Tibial nerve (tissue), 4 donors: ENCODE measurements around the gene KDM5B. TPM values are rescaled to one million over a fixed set of nuclear protein-coding genes. Genes with fewer than 3 reads are reported as not detected.

Source experiments
- DNase-seq, 2 donors: peaks; one replicate each; pipeline ENCODE4 v3.0.0-alpha.2; 2019; ENCODE audit warnings: low spot score in 2 of 2
- H3K27ac ChIP-seq, 4 donors: fragments of 200-600 bp; sonication (generic) in 3 of 4; one replicate each; pipeline ENCODE4 v1.5.1; 2017 to 2019; ENCODE audit warnings: mild to moderate bottlenecking in 1 of 4
- H3K27me3 ChIP-seq, 2 donors: fragments of 200-600 bp; sonication (generic) in 1 of 2; one replicate each; pipeline versions ENCODE4 v1.5.1 to v1.6.0; 2017 to 2019
- H3K36me3 ChIP-seq, 3 donors: fragments of 200-600 bp; sonication (generic); one replicate each; pipeline ENCODE4 v1.5.1; 2018 to 2019
- H3K4me1 ChIP-seq, 4 donors: fragments of 200-600 bp; sonication (generic) in 3 of 4; one replicate each; pipeline ENCODE4 v1.5.1; 2017 to 2019
- H3K4me3 ChIP-seq, 4 donors: fragments of 200-600 bp; sonication (generic) in 3 of 4; one replicate each; pipeline ENCODE4 v1.5.1; 2017 to 2019; ENCODE audit warnings: mild to moderate bottlenecking in 1 of 4, moderate library complexity in 1 of 4
- H3K9me3 ChIP-seq, 4 donors: fragments of 200-600 bp; sonication (generic) in 3 of 4; one replicate each; pipeline ENCODE4 v1.5.1; 2017 to 2019
- CTCF ChIP-seq, 5 experiments: fragments of 200-600 bp in 3 of 5; fragments of 450-650 bp in 2 of 5; sonication (generic) in 3 of 5; IDR thresholded peaks; one replicate each; pipeline ENCODE4 v1.5.1; 2016 to 2019; ENCODE audit warnings: antibody characterized with exemption in 5 of 5, mild to moderate bottlenecking in 3 of 5, moderate library complexity in 2 of 5
- EP300 ChIP-seq, 2 donors: sonication (generic); formaldehyde crosslinking; IDR thresholded peaks; one replicate each; pipeline ENCODE4 v1.6.1; 2017; ENCODE audit warnings: antibody characterized with exemption in 2 of 2, mild to moderate bottlenecking in 1 of 2
- POLR2A ChIP-seq, 2 donors: fragments of 450-650 bp; IDR thresholded peaks; one replicate each; pipeline ENCODE4 v1.6.1; 2017; ENCODE audit warnings: antibody characterized with exemption in 2 of 2, mild to moderate bottlenecking in 2 of 2, moderate library complexity in 2 of 2
- WGBS, 2 donors: methylation state at CpG; one replicate each; pipeline ENCODE4 v1.1.5; 2018; 5-methylcytosine and 5-hydroxymethylcytosine counted together
- total RNA-seq, 4 donors: library from RNA; depleted of rRNA; stranded (reverse); fragments of >200 nt; gene quantifications; one replicate each; pipeline ENCODE4 v1.1.0, GENCODE V29; 2016

Gene KDM5B
- total RNA-seq, 4 donors from 2014 or later = 39.8 to 61.5 (median 41.2) TPM

GRCh38 chr1:202843081-202843480 lies 34.9 kb upstream of the KDM5B start:
- WGBS, 2 donors = 50 to 59% methylated on average over 11 of the region's 11 CpGs
- H3K4me1 ChIP-seq = no peaks in the 10 kb centered on the region
- no peak overlapping the region for H3K4me3 ChIP-seq
- H3K36me3 ChIP-seq = no peaks in the 10 kb centered on the region
- TF ChIP-seq EP300 (IDR thresholded peaks at IDR 0.05) = no peak
- no peak for TF ChIP-seq POLR2A (IDR thresholded peaks at IDR 0.05)
- no peak for TF ChIP-seq CTCF (IDR thresholded peaks at IDR 0.05)
- DNase-seq = no peak
- H3K27ac ChIP-seq = no peak overlapping the region
- H3K9me3 ChIP-seq = no peaks in the 10 kb centered on the region
- H3K27me3 ChIP-seq = no peaks in the 10 kb centered on the region

- Histone ChIP-seq H3K9me3 (no peaks in the 10 kb centered on the region), H3K27ac (no peak overlapping the region), H3K36me3 (no peaks in the 10 kb centered on the region), H3K4me1 (no peaks in the 10 kb centered on the region), H3K27me3 (peaks cover 0 to 3% of the 10 kb centered on the region in 2 donors), H3K4me3 (no peak overlapping the region)
- no peak for DNase-seq
- 56 to 65% methylated on average over 5 of the region's 5 CpGs for WGBS, 2 donors
- TF ChIP-seq POLR2A (IDR thresholded peaks at IDR 0.05) (no peak), CTCF (IDR thresholded peaks at IDR 0.05) (no peak), EP300 (IDR thresholded peaks at IDR 0.05) (no peak)
Measured at GRCh38 chr1:202837746-202838262, 29.6 kb upstream of the KDM5B start.

- 73 to 82% methylated on average over 5 of the region's 5 CpGs for WGBS, 2 donors
- H3K4me1 ChIP-seq = no peaks in the 10 kb centered on the region
- TF ChIP-seq POLR2A (IDR thresholded peaks at IDR 0.05) = no peak
- TF ChIP-seq EP300 (IDR thresholded peaks at IDR 0.05) = no peak
- no peak for TF ChIP-seq CTCF (IDR thresholded peaks at IDR 0.05)
- H3K27me3 ChIP-seq = peaks cover 0 to 3% of the 10 kb centered on the region in 2 donors
- H3K27ac ChIP-seq = no peak overlapping the region
- no peaks in the 10 kb centered on the region for H3K9me3 ChIP-seq
- no peak overlapping the region for H3K4me3 ChIP-seq
- no peak for DNase-seq
- no peaks in the 10 kb centered on the region for H3K36me3 ChIP-seq
Measured at GRCh38 chr1:202836623-202837403, 28.6 kb upstream of the KDM5B start.

DNA sequence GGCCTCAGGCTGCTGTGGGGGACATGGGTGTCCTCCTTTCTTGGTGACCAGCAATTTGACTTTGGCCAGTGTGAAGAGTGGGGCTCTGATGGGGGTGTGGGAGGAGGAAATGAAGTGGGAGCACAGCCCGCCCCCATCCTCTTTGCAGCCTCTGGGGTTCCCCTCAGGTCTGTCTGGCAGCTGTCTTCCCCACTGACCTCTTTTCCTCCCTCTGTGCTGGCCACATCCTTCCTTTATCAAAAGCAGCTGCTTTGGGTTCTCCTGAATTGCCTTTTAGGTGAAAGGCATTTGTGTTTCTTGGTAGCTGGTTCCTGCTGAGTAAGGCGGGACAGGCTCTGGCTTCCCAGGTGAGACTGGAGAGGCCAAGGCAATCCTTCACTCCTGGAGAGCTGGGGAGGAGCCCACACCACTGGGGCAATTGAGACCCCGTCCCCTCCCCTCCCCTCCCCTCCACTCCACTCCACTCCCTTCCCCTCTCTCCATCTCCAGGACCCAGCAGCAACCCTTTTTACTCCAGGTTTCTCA lies 27.4 kb upstream of the KDM5B start:
- TF ChIP-seq EP300 (IDR thresholded peaks at IDR 0.05) = no peak
- TF ChIP-seq POLR2A (IDR thresholded peaks at IDR 0.05) = no peak
- no peak for TF ChIP-seq CTCF (IDR thresholded peaks at IDR 0.05)
- DNase-seq = no peak
- Histone ChIP-seq H3K27ac (no peak overlapping the region), H3K9me3 (no peaks in the 10 kb centered on the region), H3K36me3 (no peaks in the 10 kb centered on the region), H3K4me1 (no peaks in the 10 kb centered on the region), H3K4me3 (no peak overlapping the region), H3K27me3 (peaks cover 0 to 3% of the 10 kb centered on the region in 2 donors)
- WGBS, 2 donors = 40 to 52% methylated on average over 3 of the region's 3 CpGs
